CD4-positive, alpha-beta T cell treated with Interleukin-17A for 1 hour (primary cell): ENCODE data around the gene MYG1.

Experiments
- DNase-seq: peaks from one replicate; pipeline ENCODE4 v3.0.0-alpha.2; 2020

MYG1 gene, protein sequence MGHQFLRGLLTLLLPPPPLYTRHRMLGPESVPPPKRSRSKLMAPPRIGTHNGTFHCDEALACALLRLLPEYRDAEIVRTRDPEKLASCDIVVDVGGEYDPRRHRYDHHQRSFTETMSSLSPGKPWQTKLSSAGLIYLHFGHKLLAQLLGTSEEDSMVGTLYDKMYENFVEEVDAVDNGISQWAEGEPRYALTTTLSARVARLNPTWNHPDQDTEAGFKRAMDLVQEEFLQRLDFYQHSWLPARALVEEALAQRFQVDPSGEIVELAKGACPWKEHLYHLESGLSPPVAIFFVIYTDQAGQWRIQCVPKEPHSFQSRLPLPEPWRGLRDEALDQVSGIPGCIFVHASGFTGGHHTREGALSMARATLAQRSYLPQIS

DNA sequence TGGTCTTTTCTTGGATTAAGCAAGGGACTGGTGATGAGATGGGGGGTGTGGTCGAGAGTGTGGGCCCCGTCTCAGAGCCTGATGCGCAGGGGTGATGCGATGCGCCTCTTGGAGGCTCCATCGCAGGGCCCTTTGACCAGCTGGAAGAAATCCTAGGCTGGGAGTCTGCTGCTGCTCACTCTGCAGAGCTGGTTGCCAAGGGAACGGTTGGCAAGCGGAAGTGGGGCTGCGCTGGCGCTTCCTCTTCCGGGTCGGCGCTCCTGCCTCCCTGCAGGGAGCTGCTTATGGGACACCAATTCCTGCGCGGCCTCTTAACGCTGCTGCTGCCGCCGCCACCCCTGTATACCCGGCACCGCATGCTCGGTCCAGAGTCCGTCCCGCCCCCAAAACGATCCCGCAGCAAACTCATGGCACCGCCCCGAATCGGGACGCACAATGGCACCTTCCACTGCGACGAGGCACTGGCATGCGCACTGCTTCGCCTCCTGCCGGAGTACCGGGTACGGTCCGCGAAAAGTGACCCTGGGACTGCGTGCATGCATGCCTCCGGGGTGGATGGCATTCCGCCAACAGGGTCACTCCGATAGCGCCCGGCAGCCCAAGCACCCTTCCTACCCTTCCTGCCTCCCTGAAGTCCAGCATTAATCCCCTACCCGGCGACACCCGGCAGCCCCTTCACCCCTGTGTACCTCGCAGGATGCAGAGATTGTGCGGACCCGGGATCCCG, at the start of gene MYG1:
Gene MYG1, plus strand, starts transcription at position 242 of the 727 bp plus-strand sequence. Its CDS starts 43 bp downstream, at position 285.
- DNase-seq: peak; percentile 89

- DNase-seq: peak; percentile 76
Measured at GRCh38 chr12:53251477-53252348, 47.8 kb upstream of the MYG1 start.

DNA sequence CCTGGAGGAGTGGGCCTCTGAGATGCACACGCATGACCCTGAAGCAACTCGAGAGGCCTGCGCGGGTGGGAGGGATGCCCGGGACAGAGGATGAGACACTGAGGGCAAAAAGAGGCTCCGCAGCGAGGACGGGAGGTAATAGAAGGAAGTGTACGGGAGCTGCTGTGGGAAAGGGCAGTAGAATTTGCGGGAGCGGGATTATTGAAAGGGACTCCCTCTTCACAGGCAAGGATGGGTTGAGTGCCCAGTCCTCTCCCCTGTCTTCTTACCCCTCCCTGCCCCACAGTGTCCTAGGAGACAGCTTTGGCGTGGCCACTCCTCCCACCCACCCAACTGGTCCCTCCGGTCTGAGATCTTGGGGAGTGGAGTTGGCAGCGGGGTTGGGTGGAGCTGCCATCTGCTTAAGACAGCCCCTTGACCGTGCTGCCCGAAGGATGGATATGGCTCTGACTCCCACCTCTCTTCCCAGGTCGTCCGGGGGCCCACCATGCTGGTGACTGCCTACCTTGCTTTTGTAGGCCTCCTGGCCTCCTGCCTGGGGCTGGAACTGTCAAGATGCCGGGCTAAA, 47.1 kb upstream of the MYG1 start:
- no peak for DNase-seq

- DNase-seq: no peak
Measured at GRCh38 chr12:53253298-53253697, 46.2 kb upstream of the MYG1 start.

GRCh38 chr12:53254816-53255545, 44.5 kb upstream of the MYG1 start:
- no peak for DNase-seq

GRCh38 chr12:53255996-53256395, 43.5 kb upstream of the MYG1 start:
- no peak for DNase-seq

DNA sequence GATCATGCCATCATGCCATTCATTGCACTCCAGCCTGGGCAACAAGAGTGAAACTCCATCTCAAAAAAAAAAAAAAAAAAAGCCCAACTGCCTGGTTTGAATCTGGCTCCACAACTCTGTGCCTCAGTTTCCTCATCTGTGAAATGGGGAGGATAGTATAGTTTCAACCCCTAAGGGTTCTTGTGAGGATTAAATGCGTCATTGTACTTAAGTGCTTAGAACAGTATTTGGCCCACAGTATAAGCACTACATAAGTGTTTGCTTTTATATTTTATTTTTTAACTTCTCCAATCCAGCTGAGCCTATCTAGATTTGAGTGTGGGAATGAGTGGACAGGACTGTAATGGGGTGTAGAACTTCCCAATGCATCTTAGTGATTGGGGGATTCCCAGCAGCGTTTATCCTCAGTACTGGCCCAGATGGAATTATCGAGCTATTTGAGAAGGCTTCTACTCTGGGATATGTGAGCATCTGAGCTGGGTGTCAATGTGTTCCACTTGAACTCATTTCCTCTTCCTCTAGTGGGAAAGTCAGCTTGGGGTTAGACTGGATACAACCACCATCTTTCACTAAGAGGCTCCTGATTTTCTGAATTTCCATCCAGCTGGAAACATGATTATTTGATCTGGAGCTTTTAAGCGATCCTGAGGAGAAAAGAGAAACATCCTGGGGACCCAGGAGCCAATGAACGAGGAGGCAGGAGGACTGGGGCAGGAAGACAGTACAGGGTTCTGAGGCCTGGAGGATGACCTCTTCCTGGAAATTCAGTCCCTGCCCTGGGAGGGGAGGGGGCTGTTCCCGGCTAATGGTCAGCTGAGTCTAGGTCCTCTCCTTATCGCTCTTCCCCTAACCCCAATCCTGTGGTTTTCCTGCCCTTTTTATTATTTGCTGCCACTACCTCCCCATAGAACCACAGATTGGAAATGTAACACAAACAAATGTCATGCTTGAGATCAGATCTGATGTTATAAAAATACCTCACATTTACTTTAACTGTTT, 40.7 kb upstream of the MYG1 start:
- DNase-seq: no peak

GRCh38 chr12:53259891-53260290, 39.6 kb upstream of the MYG1 start:
- DNase-seq: no peak

- DNase-seq: no peak
Measured at GRCh38 chr12:53265783-53266182, 33.7 kb upstream of the MYG1 start.

GRCh38 chr12:53267306-53267998, 32.0 kb upstream of the MYG1 start:
- no peak for DNase-seq

GRCh38 chr12:53267999-53268629, 31.4 kb upstream of the MYG1 start, which contains the start of gene ESPL1:
Gene ESPL1 (plus strand): TSS chr12:53268299. CDS start chr12:53268767, 468 bp downstream.
- DNase-seq: peak; percentile 86

- no peak for DNase-seq
Measured at GRCh38 chr12:53268630-53269562, 30.6 kb upstream of the MYG1 start.

DNA sequence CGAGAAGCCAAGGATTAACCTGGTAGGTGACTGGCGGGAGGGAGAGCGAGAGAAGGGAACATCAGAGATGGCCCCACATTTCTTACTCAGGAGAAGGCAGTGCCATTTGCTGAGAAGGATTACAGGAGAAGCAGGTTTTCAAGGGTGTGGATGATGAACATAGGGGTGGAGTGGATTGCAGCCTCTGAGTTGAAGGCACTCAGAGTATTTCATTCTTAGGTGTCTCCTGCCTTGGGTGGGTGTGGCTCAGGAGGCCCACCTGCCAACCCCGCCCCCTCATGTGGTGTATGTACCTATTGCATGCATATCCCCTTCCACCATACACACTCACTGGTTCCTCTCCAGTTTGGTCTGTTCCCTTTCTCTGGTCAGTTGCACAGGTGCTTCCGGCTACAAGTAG, 25.1 kb upstream of the MYG1 start:
- no peak for DNase-seq

- DNase-seq: no peak
Measured at GRCh38 chr12:53276511-53276910, 23.0 kb upstream of the MYG1 start.

DNA sequence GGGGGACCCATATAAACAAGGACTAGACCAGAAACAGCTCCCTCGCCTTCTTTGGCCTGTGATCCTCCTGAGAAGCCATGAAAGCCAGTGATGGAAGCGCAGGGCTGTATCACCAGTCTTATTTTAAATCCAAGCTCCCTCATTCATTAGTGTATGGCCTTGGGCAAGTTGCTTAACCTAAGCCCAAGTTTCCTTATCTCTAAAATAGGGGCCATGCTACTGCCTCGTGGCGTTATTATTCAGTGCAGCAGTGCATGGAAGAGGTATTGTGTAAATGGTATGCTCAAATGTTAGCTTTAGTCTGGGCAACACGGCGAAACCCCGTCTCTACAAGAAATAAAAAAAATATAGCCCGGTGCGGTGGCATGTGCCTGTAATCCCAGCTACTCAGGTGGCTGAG, 21.5 kb upstream of the MYG1 start:
- no peak for DNase-seq

- DNase-seq: no peak
Measured at GRCh38 chr12:53279283-53279869, 20.1 kb upstream of the MYG1 start.

DNA sequence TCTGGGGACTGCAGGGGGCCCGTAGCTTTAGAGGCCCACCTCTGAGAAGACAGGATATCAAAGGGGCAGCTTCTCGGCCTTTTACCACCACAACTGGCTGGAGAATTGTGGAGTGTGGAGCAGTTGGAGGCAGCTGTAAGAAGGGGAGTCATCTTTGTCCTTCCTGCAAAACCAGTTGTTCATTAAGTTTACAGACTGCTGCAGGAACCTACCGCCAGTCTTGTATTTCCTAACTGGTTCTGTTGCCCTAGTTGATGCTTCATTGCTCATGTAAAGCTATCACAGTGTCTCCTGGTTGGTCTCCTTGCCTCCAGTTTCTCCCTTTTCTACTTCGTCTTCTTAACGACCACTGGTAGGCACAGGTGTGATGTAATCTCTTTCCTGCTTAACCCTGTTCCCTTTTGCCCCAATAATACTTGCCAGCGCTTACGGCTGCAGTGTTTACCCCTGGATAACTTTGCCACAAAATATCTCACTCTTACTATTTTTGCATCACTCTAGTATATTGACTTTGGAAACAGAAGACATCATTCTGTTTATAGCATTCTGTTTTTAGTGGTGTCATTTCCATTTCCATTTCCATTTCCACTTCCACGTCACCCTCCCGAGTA, 19.5 kb upstream of the MYG1 start:
- DNase-seq: no peak

- no peak for DNase-seq
Measured at GRCh38 chr12:53286448-53286847, 13.0 kb upstream of the MYG1 start.
